ENCODE data around the gene MIR17HG.
"Not testable (repeated sequence)": the region's sequence is repeated elsewhere in the genome, so short reads cannot be mapped to it uniquely, and the experiment has no call there.

MIR17HG gene

DNA sequence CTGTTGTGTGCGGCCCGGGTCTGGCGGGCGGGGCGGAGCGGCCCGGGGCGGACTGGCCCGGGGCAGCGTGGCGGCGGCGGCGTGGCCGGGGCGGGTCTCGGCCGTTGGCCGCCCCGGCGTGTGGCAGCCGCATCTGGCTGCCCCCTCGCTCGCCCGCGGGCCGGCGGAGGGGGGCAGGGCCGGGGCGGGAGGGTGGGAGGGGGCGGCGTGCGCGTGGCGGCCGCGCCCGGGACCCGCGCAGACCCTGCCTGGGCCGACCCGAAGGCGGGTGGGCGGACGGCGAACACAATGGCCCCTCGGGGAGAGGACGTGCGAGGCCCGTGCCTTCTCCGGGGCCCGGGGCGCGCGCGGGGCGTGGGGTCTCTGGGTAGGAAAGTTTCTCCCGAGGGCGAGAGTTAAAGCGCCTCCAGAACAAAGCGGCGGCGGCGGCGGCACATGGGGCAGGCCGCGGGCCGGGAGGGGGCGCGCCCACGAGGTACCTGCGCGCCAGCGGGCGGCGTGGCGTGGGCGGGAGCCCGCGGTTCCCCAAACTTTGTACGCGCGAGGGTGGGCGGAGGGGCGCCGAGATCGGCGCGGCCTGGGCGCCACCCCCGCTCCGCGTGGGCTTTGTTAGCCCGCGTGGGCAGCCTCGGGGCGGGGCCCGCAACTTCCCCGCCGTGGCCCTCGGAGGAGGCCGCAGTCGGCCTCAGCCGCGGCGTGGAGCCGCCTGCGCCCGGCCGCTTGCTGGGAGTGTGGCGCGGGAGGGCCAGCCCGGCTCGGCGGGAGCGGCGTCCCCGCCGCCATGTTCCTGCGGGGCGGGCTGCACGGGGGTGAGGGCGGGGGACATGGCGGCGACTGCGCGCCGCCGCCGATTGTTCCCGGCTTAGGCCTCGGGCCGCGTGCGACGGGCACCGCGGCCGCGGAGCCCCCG lies 764 bp downstream of the MIR17HG start:
- peak; percentile 42 to 66 (median 55) for DNase-seq

DNA sequence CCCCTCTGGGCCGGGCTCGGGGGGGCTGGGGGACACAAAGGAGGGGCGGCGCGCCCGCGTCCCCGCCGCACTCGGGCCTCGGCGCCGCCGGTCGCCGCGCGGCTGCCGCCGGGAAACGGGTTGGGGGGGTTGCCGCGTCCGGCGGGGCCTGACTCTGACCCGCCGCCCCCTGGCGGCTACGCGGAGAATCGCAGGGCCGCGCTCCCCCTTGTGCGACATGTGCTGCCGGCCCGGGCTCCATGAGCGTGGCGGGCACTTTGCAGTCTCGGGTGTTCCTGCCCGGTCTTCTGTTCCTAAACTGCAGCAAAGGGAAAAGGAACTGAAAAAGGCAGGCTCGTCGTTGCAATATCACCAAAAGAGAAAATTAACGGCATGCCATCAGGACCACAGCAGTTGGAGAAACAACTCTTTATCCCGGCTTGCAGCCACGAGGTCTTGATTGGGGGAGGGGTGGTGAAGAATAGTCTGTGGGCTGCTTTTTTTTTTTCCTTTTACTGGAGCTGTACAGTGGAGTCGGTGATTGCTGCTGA lies 1.5 kb downstream of the MIR17HG start:
- DNase-seq, result peak; percentile 75 to 89 (median 86)

GRCh38 chr13:91349992-91350911 lies 2.8 kb downstream of the MIR17HG start:
- DNase-seq, result no peak

DNA sequence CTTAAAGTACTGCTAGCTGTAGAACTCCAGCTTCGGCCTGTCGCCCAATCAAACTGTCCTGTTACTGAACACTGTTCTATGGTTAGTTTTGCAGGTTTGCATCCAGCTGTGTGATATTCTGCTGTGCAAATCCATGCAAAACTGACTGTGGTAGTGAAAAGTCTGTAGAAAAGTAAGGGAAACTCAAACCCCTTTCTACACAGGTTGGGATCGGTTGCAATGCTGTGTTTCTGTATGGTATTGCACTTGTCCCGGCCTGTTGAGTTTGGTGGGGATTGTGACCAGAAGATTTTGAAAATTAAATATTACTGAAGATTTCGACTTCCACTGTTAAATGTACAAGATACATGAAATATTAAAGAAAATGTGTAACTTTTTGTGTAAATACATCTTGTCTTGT lies 3.6 kb downstream of the MIR17HG start:
- no peak for DNase-seq

DNA sequence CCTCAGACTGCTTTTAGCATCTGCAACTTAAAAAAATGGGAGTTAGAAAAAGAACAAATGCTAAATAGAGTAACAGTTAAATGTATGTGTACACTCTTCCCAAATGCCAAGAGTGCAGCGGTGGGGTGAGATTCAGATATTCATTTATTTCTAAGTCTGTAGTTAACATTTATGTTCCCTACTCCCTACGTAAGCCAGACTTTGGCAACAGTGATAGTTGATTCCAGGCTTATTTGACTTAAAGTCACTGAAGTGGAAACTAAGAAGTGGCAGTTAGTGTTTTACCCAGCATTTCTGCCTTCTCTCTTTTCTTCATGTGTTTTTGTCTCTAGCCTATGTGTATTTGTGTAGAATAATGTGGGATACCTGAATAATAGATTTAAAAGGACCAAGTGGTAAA lies 4.5 kb downstream of the MIR17HG start:
- DNase-seq, result no peak

DNA sequence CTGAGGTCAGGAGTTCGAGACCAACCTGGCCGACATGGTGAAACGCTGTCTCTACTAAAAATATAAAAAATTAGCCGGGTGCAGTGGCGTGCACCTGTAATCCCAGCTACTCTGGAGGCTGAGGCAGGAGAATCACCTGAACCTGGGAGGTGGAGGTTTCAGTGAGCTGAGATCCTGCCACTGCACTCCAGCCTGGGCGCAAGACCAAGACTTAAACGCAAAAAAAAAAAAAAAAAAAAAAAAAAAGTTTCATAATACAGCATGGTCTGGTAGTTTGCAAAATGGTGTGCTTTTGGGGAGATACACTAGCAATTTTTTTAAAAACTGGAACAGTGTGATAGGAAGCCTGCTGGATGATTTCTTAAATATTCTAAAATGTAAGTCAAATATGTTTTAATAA lies 5.4 kb downstream of the MIR17HG start:
- not testable (repeated sequence) for DNase-seq

DNA sequence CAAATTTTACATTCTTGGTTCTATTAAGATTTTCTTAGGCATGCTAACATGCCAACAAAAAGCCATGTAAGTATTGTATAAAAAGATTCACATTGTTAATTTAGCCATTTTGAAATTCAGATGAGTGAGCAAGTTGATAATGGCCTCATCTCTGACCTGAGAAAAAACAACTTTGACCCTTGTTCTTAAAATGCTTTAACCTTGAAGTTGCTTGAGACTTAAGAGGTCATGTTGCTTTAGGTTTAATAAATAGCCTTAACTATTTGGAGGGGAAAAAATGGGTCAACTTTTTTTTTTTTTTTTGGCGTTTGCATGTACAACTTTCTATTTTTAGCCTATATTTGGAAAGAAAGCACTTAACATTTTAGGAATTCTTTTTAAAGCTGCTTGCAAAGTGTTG lies 6.0 kb downstream of the MIR17HG start:
- DNase-seq, result no peak

DNA sequence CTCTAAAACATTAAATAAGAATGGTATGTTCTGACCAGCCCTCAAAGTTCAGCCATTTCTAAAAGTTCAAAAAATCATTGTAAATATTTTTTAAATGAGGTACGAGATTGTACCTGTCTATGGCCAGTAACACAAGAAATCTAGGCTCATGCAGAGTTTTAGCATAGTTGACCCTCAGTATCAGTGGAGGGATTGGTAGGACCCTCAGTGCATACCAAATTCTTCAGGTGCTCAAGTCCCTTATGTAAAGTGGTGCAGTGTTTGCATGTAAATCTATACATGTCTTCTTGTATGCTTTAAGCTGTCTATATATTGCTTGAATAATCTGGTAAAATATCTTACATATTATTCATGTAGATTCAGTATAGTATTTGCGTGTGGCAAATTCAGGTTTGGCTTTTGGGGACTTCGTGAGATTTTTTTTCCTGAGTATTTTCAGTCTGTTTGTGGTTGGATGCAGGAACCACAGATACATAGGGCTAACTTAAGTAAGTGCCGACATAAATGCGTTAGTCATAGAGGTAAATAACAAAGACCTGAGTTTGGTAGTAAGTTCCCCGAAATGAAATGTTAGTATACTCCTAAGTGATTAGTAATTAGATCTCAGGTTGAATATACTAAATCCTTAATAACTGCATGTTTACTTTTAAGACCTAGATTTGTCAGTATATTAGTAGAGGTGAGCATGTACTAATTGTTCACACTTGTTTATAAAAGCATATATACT lies 7.8 kb downstream of the MIR17HG start:
- DNase-seq, result no peak

DNA sequence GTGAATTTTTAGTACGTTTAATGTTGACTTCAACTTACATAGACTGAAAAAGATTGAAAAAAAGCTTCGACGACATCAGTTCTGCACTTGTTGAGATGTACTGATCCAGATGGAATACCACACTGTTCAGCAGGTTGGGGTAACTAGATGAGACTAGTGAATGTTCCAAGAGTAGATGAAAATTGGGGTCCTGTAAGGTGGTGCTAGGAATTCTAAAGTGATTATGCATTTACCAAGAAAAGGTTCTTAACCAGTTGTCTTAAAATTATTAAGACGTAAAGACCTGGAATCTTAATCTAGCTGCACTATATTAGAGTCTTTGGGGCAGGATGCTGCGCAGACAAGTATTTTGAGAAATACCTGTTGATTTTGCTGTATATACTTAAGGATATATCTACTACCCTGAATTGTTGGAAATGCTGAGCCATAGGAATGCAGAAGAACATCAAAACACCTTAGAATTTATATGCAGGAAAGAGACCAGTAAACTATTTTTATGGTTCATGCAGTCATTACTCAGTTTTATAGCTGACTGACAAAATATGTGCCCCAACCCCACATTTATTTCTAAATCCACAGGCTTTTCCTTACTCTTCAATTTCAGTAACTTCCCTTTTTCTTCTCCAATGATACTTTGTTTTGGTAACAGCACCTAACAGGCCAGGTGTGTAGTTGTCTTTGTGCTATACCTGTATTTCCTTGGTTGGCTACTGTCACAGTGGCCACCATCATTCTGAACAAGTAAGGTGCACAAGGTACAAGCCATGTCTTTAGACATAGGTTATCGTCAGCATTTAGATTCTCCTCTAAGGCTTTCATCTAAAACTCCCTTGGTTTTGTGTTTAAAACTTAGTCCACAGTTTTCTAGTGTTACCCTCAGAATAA lies 8.6 kb downstream of the MIR17HG start:
- no peak for DNase-seq

GRCh38 chr13:91356919-91357612 lies 9.6 kb downstream of the MIR17HG start:
- DNase-seq, result no peak

- no peak for DNase-seq
Measured at GRCh38 chr13:91357613-91358386, 10.3 kb downstream of the MIR17HG start.

DNA sequence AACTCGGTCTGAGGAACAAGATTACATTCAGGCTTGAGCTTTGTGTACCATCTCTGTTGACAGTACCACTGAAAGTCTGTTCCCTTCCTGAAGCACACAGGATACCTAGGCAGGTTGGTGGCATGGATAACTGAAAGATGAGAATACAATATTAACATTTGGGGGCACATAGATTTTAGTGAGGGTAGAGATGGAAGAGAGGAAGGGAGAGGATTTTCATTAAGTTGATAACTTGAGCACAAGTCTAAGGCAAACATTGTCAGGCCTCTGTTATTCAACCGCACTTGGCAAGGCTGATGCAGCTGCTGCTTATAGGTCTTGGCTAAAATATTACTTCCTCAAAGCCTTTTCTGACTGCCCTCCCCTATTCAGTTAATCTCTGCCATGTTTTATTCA lies 10.9 kb downstream of the MIR17HG start:
- no peak for DNase-seq

GRCh38 chr13:91359111-91359510 lies 11.6 kb downstream of the MIR17HG start:
- DNase-seq, result no peak

GRCh38 chr13:91359631-91360030 lies 12.1 kb downstream of the MIR17HG start:
- DNase-seq, result no peak

DNA sequence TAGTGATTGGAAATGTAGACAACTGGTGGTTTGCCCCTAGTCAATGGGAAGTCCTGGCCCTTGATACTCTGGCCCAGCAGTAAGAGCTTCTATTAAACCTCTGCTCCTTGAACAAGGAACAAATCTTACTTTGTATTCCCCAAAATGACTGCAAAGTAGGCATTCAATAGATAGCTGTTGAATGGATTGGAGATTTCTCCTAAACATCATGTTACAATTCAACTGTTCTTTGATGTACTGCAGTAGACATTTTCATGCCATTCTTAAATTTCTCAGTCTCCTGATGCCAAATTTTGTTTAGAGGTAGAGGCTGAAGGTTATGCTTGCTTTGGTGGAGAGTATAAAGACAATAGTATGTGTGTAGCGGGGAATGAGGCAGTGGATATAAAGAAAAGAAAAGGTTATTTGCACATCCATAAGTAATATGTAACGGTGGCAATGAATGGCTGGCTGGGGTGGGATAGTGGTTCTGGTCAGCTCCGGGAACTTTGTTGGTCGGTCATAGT lies 12.8 kb downstream of the MIR17HG start:
- DNase-seq, result no peak

GRCh38 chr13:91361755-91362271 lies 14.3 kb downstream of the MIR17HG start:
- no peak for DNase-seq

GRCh38 chr13:91362908-91363307 lies 15.4 kb downstream of the MIR17HG start:
- DNase-seq, result no peak

- no peak for DNase-seq
Measured at GRCh38 chr13:91368101-91368500, 20.6 kb downstream of the MIR17HG start.

DNA sequence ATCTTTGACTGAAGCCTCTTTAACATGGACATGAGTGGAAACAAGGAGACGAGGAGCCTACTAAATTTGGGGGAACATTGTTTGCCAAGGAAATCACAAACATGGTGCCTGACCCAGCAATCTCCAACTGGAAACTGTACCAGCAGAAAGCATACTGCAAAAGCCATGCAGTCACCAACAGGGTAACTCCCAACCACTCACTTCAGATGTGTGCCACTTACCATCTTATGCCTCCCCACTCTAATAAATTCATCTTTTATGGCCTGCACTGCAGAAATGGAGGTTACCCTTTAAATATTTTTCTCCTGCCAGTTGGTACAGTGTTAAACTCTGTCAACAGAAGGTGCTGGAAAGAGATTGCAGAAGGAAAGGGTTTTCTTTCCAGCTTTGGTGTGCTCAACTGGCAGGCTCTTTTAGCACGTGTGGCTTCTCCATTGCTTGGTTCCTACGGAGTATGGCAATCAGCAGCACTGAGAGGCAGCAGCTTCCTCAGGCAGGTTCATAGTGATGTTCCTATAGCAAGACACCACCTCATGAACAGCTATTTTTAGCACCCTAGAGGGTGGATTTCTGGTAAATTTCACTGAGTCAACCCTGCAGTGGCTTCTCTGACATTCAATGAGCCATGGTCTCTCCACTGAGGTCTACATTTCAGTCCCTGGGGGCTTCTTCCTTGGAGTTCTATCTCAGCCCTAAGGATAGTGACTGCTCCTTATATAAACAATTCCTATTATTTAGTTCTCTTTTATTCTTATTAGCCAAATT lies 21.4 kb downstream of the MIR17HG start:
- no peak for DNase-seq
